ENCODE results near the gene ACTR3C.
A peak's percentile ranks its signal among the peaks of the same experiment; 100 is the strongest.

ACTR3C gene

GRCh38 chr7:150358988-150359621 lies 35.8 kb upstream of the ACTR3C start:
- no peak for DNase-seq (ENCODE audit: low spot score)

- DNase-seq (ENCODE audit: low spot score): no peak
Measured at GRCh38 chr7:150358433-150358832, 35.1 kb upstream of the ACTR3C start.

- no peak for DNase-seq (ENCODE audit: low spot score)
Measured at GRCh38 chr7:150357771-150358427, 34.6 kb upstream of the ACTR3C start.

- DNase-seq (ENCODE audit: low spot score): no peak
Measured at GRCh38 chr7:150357270-150357669, 33.9 kb upstream of the ACTR3C start.

- DNase-seq (ENCODE audit: low spot score): peak; percentile 46
Measured at GRCh38 chr7:150356265-150356897, 33.0 kb upstream of the ACTR3C start.

- no peak for DNase-seq (ENCODE audit: low spot score)
Measured at GRCh38 chr7:150355666-150356059, 32.3 kb upstream of the ACTR3C start.

GRCh38 chr7:150351587-150352194 lies 28.3 kb upstream of the ACTR3C start:
- DNase-seq (ENCODE audit: low spot score): peak; percentile 52

- no peak for DNase-seq (ENCODE audit: low spot score)
Measured at GRCh38 chr7:150346922-150347321, 23.6 kb upstream of the ACTR3C start.

- no peak for DNase-seq (ENCODE audit: low spot score)
Measured at GRCh38 chr7:150345012-150345411, 21.7 kb upstream of the ACTR3C start.

GRCh38 chr7:150344299-150344698 lies 21.0 kb upstream of the ACTR3C start:
- no peak for DNase-seq (ENCODE audit: low spot score)

GRCh38 chr7:150343225-150343624 lies 19.9 kb upstream of the ACTR3C start:
- DNase-seq (ENCODE audit: low spot score): no peak

GRCh38 chr7:150342121-150342408 lies 18.7 kb upstream of the ACTR3C start:
- DNase-seq (ENCODE audit: low spot score): no peak

- no peak for DNase-seq (ENCODE audit: low spot score)
Measured at GRCh38 chr7:150341263-150342120, 18.1 kb upstream of the ACTR3C start, which contains the start of gene RARRES2. RARRES2 (minus strand) TSS chr7:150341629; CDS start chr7:150340609, 1,020 bp downstream.

- no peak for DNase-seq (ENCODE audit: low spot score)
Measured at GRCh38 chr7:150340875-150341262, 17.5 kb upstream of the ACTR3C start.

- DNase-seq (ENCODE audit: low spot score): peak; percentile 67
Measured at GRCh38 chr7:150340024-150340749, 16.8 kb upstream of the ACTR3C start.

- no peak for DNase-seq (ENCODE audit: low spot score)
Measured at GRCh38 chr7:150339409-150339809, 16.1 kb upstream of the ACTR3C start.

GRCh38 chr7:150338166-150338829 lies 15.0 kb upstream of the ACTR3C start:
- DNase-seq (ENCODE audit: low spot score): no peak

GRCh38 chr7:150337659-150338081 lies 14.3 kb upstream of the ACTR3C start:
- no peak for DNase-seq (ENCODE audit: low spot score)

- no peak for DNase-seq (ENCODE audit: low spot score)
Measured at GRCh38 chr7:150337179-150337578, 13.8 kb upstream of the ACTR3C start.

GRCh38 chr7:150336746-150337145 lies 13.4 kb upstream of the ACTR3C start:
- DNase-seq (ENCODE audit: low spot score): no peak

GRCh38 chr7:150335774-150336112 lies 12.4 kb upstream of the ACTR3C start:
- no peak for DNase-seq (ENCODE audit: low spot score)
